ENCODE results near the gene CREB1.
"Not testable (repeated sequence)": the region's sequence is repeated elsewhere in the genome, so short reads cannot be mapped to it uniquely, and the experiment has no call there.

GRCh38 chr2:207496936-207497335 lies 32.8 kb upstream of the CREB1 start:
- not testable (repeated sequence) for TF ChIP-seq CHD4 (IDR thresholded peaks at IDR 0.05); FOS (IDR thresholded peaks at IDR 0.05; ENCODE audit: borderline replicate concordance, extremely low read depth, insufficient read length); SREBF1 (IDR thresholded peaks at IDR 0.05; ENCODE audit: low read length)
